LNCAP (cell line): ENCODE measurements around the gene TNIP3.

Experiments used
- CTCF ChIP-seq: fragments of 450-650 bp; IDR thresholded peaks from 2 replicates; pipeline ENCODE4 v1.5.1; 2017; ENCODE audit warnings: mild to moderate bottlenecking

The TNIP3 gene

GRCh38 chr4:121143131-121143530 is 21.0 kb downstream of the TNIP3 start:
- TF ChIP-seq CTCF: no peak

DNA sequence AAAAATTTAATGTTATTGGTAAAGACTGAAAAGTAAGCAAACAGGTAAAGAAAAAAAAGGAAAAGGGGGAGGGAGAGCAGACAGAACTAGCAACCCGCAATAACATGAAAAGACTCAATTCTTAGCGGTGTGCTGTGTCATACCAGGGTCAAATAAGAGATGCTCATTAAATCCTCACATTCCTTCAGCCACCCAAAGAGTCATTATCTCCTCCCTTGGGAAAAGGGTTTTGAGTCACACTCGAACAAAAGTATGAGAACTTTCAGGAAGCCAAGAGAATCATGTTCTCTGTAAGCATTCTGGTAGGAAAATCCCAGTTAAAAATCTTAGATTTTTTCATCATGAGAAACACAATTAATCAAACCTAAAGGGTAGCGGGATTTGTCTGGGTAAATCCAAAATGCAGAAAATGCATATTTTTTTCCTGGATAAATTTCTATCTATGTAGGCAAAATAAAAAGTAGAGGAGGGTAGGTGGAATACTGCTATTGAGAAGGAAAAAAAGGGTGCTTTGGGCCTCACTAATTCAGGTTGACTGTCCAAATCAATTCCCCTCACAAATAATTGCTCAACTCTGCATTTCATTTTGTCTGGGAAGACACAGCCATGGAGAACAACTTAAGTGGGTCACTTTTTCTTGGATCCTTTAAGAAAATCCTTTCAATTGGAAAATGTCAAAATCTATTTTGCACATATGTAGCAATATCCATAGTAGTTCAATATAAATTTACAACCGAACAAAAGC is 23.2 kb downstream of the TNIP3 start:
- no peak for TF ChIP-seq CTCF

DNA sequence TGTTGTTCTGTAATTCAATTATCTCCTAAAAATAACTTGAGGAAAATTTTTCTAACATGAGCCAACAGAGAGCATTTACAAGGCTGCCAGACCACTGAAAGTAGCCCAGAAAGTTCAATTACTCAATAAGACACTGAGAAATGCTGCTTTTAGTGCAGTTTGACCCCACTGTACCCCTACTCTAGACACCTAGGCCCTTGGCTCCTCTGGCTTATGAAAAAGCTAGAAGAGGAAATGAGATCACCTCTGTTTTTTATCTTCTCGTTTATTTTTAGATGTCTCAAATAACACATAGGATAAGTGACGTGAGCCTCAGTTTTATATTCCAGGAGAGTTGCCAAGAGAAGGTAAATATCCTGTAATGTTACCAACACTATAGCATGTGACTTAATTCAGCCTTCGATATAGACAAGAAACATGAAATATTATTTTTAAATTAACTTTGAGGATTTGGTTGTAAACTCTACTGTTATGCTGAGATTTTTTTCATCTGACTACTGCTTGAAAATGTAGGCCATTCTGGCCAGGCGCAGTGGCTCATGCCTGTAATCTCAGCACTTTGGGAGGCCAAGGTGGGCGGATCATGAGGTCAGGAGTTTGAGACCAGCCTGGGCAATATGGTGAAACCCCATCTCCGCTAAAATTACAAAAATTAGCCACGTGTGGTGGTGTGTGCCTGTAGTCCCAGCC is 24.4 kb downstream of the TNIP3 start:
- no peak for TF ChIP-seq CTCF

DNA sequence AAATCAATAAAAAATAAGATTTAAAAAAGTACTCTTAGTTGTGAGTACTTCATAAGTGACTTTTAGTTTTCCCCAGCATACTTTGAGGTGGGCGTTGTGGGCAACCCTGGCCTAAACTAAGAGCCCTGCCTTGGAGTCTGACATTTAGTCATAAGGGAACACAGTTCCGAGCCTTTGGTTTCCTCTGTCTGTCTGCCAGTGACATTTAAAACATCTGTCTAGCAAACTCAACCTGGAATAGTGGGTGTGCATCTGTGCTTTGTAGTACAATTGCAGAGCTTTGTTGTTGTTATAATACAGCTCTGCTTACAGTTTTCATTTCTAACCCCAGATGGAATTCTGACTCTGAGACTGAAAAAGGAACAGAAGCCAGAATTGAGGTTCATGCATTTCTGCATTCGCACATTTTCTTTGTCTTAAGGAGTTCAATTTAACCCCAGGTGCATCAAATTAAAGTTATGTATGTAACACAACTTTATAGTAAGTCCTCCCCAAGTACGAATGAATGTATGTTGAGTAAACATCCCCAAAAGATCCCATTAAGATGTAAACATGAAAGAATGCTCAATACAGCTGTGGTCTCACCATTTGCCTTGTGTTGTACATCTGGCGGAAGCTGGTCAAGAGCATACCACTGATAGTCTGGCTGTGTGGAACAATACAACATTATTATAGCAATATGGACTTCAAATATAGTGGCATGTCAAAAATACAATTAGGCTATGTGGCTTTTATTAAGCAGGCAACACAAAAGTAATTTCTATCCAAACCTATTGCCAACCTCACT is 25.9 kb downstream of the TNIP3 start:
- no peak for TF ChIP-seq CTCF

- TF ChIP-seq CTCF: no peak
Observed at GRCh38 chr4:121130326-121130660, 33.8 kb downstream of the TNIP3 start.

DNA sequence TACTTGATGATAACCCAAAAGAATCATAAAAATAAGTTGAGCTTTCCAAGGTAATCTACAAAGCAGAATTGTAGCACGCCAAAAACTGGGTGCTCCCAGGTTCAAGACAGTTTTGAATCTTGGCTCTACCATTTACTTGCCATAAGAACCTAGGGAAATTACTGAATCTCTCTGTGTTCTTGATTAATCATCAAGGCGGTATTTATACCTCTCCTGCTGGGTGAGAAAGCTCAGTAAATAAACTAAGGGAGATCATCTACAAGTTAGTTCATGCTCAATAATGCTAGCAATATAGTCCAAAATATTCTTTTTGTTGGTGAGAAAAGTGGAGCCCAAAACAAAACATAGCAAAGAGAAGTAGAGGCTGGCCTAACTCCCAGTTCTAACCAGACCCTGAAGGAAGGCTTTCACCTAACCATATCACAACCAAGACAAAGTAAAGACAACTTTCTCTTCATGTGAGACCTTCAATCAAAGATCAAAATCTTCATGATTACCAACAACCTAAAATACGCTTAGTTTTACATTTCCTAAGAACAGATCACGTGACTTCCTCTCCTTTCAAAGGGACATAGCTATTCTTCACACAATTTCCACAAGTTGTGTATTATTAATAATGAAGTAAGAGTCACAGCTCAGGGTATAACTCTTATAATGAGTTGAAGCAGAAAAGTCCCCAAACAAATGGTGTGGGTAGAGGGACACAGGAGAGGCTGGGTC is 34.4 kb downstream of the TNIP3 start:
- TF ChIP-seq CTCF: no peak

DNA sequence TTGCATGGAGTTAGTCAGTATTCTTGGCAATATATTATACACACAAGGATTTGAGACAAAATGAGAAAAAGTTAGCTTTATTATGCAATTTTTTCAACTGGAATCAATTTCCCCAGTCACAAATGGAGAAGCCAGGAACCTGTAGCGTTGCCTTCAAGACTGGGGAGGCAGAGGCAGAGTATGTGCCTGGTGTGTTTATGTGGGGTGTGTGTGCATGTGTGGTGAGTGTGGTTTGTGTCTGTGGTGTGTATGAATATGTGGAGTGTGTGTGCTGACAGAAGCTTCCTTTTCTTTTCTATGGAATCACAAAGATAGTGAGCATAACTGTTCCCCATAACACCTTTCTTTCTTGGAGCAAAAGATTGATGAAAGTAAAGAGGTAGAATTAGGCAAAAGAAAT is 37.0 kb downstream of the TNIP3 start:
- TF ChIP-seq CTCF: no peak
